22Rv1 (cell line): ENCODE data around the gene UXT.

Source experiments
- ZFX ChIP-seq: fragments of 450-650 bp; IDR thresholded peaks from 2 replicates; pipeline ENCODE4 v1.6.1; 2017; ENCODE audit warnings: antibody characterized with exemption, borderline replicate concordance
- TF ChIP-seq, protein P1 (sequence below): fragments of 450-650 bp; IDR thresholded peaks from 2 replicates; pipeline ENCODE4 v1.5.1; 2017; ENCODE audit warnings: mild to moderate bottlenecking

DNA sequence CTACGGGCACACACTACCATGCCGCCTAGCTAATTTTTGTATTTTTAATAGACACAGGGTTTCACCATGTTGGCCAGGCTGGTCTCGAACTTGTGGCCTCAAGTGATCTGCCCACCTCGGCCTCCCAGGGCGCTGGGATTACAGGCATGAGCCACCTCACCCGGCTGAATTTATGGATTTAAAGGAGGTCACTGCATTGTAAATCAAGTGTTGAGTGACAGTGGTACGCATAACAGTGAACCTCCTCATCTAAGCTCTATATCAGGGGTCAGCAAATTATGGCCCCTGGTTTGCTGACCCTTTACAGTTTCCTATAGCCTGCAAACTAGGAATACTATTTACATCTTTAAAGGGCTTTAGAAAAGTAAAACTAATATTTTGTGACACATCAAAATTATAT is 2.6 kb upstream of the UXT start:
- TF ChIP-seq, protein P1, sequence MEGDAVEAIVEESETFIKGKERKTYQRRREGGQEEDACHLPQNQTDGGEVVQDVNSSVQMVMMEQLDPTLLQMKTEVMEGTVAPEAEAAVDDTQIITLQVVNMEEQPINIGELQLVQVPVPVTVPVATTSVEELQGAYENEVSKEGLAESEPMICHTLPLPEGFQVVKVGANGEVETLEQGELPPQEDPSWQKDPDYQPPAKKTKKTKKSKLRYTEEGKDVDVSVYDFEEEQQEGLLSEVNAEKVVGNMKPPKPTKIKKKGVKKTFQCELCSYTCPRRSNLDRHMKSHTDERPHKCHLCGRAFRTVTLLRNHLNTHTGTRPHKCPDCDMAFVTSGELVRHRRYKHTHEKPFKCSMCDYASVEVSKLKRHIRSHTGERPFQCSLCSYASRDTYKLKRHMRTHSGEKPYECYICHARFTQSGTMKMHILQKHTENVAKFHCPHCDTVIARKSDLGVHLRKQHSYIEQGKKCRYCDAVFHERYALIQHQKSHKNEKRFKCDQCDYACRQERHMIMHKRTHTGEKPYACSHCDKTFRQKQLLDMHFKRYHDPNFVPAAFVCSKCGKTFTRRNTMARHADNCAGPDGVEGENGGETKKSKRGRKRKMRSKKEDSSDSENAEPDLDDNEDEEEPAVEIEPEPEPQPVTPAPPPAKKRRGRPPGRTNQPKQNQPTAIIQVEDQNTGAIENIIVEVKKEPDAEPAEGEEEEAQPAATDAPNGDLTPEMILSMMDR: no peak
- TF ChIP-seq ZFX: no peak
